ENCODE data around the gene HLA-A.

DNA sequence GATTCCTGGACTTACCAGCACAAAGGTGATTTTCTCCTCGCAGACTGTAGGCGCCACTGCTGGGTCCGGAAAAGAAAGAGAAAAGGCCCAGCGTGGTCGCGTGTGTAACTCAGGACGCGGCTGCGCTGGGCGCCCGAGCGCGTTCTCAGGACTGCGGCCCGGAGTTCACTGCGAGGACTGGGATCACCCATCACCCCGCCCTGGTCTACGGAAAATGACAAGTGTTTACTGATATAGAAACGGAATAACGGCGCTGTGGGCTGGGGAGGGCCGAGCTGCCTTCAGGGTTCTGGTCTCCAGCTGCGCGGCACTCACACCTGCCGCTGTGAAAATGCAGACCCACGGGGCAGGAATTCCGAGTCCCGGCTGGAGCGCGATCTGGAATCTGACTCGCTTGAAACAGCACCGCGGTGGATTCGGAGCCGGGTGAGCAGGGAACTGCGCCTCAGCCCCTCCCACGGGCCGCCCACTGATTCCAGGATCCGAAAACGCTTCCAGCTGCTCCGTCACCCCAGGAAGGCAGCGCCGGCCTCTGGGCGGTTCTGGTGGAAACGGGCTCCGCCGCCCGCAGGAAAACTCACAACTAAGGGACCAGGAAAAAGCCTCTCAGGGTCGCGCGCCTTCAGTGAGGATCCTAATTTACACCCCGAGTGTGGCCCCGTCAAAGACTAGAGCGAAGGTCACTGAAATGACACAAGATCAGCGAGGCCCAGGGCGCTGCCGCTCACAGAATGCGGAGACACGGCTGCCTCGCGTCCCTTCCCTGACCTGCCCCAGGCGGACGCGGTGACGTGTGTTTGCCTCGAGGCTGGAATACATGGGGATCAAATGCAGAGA is 34.5 kb downstream of the HLA-A start:
- TF ChIP-seq, protein P1, sequence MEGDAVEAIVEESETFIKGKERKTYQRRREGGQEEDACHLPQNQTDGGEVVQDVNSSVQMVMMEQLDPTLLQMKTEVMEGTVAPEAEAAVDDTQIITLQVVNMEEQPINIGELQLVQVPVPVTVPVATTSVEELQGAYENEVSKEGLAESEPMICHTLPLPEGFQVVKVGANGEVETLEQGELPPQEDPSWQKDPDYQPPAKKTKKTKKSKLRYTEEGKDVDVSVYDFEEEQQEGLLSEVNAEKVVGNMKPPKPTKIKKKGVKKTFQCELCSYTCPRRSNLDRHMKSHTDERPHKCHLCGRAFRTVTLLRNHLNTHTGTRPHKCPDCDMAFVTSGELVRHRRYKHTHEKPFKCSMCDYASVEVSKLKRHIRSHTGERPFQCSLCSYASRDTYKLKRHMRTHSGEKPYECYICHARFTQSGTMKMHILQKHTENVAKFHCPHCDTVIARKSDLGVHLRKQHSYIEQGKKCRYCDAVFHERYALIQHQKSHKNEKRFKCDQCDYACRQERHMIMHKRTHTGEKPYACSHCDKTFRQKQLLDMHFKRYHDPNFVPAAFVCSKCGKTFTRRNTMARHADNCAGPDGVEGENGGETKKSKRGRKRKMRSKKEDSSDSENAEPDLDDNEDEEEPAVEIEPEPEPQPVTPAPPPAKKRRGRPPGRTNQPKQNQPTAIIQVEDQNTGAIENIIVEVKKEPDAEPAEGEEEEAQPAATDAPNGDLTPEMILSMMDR (IDR thresholded peaks at IDR 0.05; ENCODE audit: insufficient read depth, low read length), result no peak
- TF ChIP-seq SPI1 (IDR thresholded peaks at IDR 0.05; ENCODE audit: borderline replicate concordance, low read depth) (no peak), GABPA (IDR thresholded peaks at IDR 0.05; ENCODE audit: low read depth) (no peak), POLR2AphosphoS5 (IDR thresholded peaks at IDR 0.05; ENCODE audit: low read depth) (no peak)
